Panc1 (cell line): ENCODE results near the gene RRN3. TPM values are rescaled to one million over a fixed set of nuclear protein-coding genes. Genes with fewer than 3 reads are reported as not detected.
"Not testable (repeated sequence)": the region's sequence is repeated elsewhere in the genome, so short reads cannot be mapped to it uniquely, and the experiment has no call there.

Source experiments
- ATAC-seq: fragments of 200-7000 bp; cut with Tn5 transposase; 2 replicates; pipeline ENCODE4 v1.9.1; 2020; ENCODE audit warnings: mild to moderate bottlenecking, moderate library complexity
- BruUV-seq: library from RNA; stranded (reverse); fragments of 400-500 nt; replicated peaks from 2 replicates; lab custom pipeline; 2021; lab: Mats Ljungman, UMichigan
- CTCF ChIA-PET: fragments of 300-600 bp; sonication (Branson Sonifier 250); formaldehyde crosslinking; loops from one replicate; lab custom pipeline; 2022; ENCODE audit warnings: antibody characterized with exemption; lab: Charles Lee
- POLR2A ChIA-PET: fragments of 300-600 bp; sonication (Branson Sonifier 250); formaldehyde crosslinking; loops from one replicate; lab custom pipeline; 2022; ENCODE audit warnings: antibody characterized with exemption; lab: Charles Lee
- DNase-seq: peaks from one replicate; pipeline ENCODE4 v3.0.0-alpha.2; 2010; ENCODE audit warnings: low read depth, low spot score
- H3K27ac ChIP-seq: 2 replicates; pipeline ENCODE4 v1.5.1; 2011; ENCODE audit warnings: mild to moderate bottlenecking, low read length, inconsistent platforms
- H3K27me3 ChIP-seq: fragments of 200-500 bp; sonication (Bioruptor generic); 2 replicates; pipeline ENCODE4 v1.6.0; 2014; ENCODE audit warnings: low read length, inconsistent platforms; ENCODE audit not compliant: control insufficient read depth, insufficient read depth
- H3K36me3 ChIP-seq: fragments of 200-500 bp; sonication (Bioruptor generic); 2 replicates; pipeline ENCODE4 v1.5.1; 2014; ENCODE audit warnings: inconsistent platforms, mild to moderate bottlenecking, low read length, moderate library complexity; ENCODE audit not compliant: control insufficient read depth, insufficient read depth
- H3K4me1 ChIP-seq: 2 replicates; pipeline ENCODE4 v1.5.1; 2011; ENCODE audit warnings: inconsistent platforms, mild to moderate bottlenecking, low read length, moderate library complexity; ENCODE audit not compliant: control insufficient read depth, insufficient read depth
- H3K4me3 ChIP-seq, 2 experiments: 2 replicates each; pipeline ENCODE4 v1.5.1; 2011 to 2012; ENCODE audit warnings: low read depth in 2 of 2, low read length in 2 of 2, mild to moderate bottlenecking in 2 of 2, inconsistent platforms in 1 of 2, moderate library complexity in 1 of 2
- H3K9me3 ChIP-seq: fragments of 200-500 bp; sonication (Bioruptor generic); 2 replicates; pipeline ENCODE4 v1.5.1; 2014; ENCODE audit warnings: low read depth, mild to moderate bottlenecking, inconsistent platforms, low read length, moderate library complexity; ENCODE audit not compliant: control insufficient read depth, insufficient read depth
- CTCF ChIP-seq: fragments of 450-650 bp; IDR thresholded peaks from 2 replicates; pipeline ENCODE4 v1.5.1; 2017; ENCODE audit warnings: mild to moderate bottlenecking
- POLR2AphosphoS5 ChIP-seq: IDR thresholded peaks from 2 replicates; pipeline ENCODE4 v1.6.1; 2012; ENCODE audit warnings: mild to moderate bottlenecking, low read depth, low read length, moderate library complexity
- REST ChIP-seq, 2 experiments: IDR thresholded peaks; 2 replicates each; pipeline ENCODE4 v1.6.1; 2011 to 2012; ENCODE audit warnings: low read depth in 2 of 2, control low read depth in 1 of 2, low read length in 1 of 2, mild to moderate bottlenecking in 1 of 2, moderate library complexity in 1 of 2; ENCODE audit not compliant: insufficient read depth in 1 of 2
- SIN3A ChIP-seq: IDR thresholded peaks from 2 replicates; pipeline ENCODE4 v1.6.1; 2012; ENCODE audit warnings: low read depth, mild to moderate bottlenecking, low read length, moderate library complexity, borderline replicate concordance; ENCODE audit not compliant: insufficient read depth
- TCF7L2 ChIP-seq: IDR thresholded peaks from 2 replicates; pipeline ENCODE4 v1.6.1; 2011; ENCODE audit warnings: mild to moderate bottlenecking, low read depth, low read length, inconsistent platforms
- in situ Hi-C: cut with HindIII; loops from 2 replicates; pipeline ENCODE4 v1.10.0; 2016; ENCODE audit warnings: low sequenced_read_pairs, low pct_unique_long_range_greater_than_20kb
- intact Hi-C: fragments of 100-400 bp; cut with micrococcal nuclease; formaldehyde crosslinking; loops from one replicate; pipeline ENCODE4 v1.10.0; 2022; ENCODE audit not compliant: unreplicated experiment
- total RNA-seq: library from RNA; stranded (reverse); gene quantifications from one replicate; pipeline ENCODE4 v1.2.1, GENCODE V29; 2021; ENCODE audit not compliant: unreplicated experiment

Gene RRN3
- total RNA-seq, 1 experiment from 2014 or later, result 66.0 TPM

- in situ Hi-C loops, POLR2A ChIA-PET, DNase-seq, BruUV-seq, H3K27me3 ChIP-seq, H3K27ac ChIP-seq, H3K4me3 ChIP-seq, intact Hi-C loops, H3K9me3 ChIP-seq, H3K4me1 ChIP-seq, CTCF ChIA-PET, ATAC-seq: not testable (repeated sequence)
- peaks cover 30% of the 10 kb centered on the region for H3K36me3 ChIP-seq
Observed at GRCh38 chr16:15080883-15081282, 13.2 kb downstream of the RRN3 start.

GRCh38 chr16:15076161-15076560 is 17.9 kb downstream of the RRN3 start:
- H3K9me3 ChIP-seq, in situ Hi-C loops, H3K27me3 ChIP-seq, POLR2A ChIA-PET, DNase-seq, H3K4me3 ChIP-seq, H3K4me1 ChIP-seq, intact Hi-C loops, H3K27ac ChIP-seq, BruUV-seq, ATAC-seq: not testable (repeated sequence)
- CTCF ChIA-PET, result interaction anchor here (0.5 kb wide), 1 partner anchor 15 kb away, joined by 4 read pairs; no protein-coding TSS in a partner anchor
- peaks cover 38% of the 10 kb centered on the region for H3K36me3 ChIP-seq

- no peak; the same call in 1 of the 2 replicates for ATAC-seq
- CTCF ChIA-PET, result no interaction called here
- Histone ChIP-seq H3K27me3 (no peaks in the 10 kb centered on the region), H3K36me3 (peaks cover 42% of the 10 kb centered on the region), H3K4me3 (no peak overlapping the region), H3K4me1 (no peaks in the 10 kb centered on the region), H3K9me3 (no peaks in the 10 kb centered on the region), H3K27ac (no peak overlapping the region)
- no TSS peak for BruUV-seq
- intact Hi-C loops, result no loop called here
- in situ Hi-C loops, result no loop called here
- DNase-seq, result no peak
- POLR2A ChIA-PET, result no interaction called here
- no peak for TF ChIP-seq CTCF
- TF ChIP-seq SIN3A, result no peak
- no peak for TF ChIP-seq POLR2AphosphoS5
- TF ChIP-seq REST (IDR thresholded peaks at IDR 0.05; ENCODE audit: insufficient read depth in 1 of 2, low read depth in 2 of 2, low read length in 1 of 2), result no peak
- TF ChIP-seq TCF7L2, result no peak
Observed at GRCh38 chr16:15073101-15073500, 21.0 kb downstream of the RRN3 start.
